HG02981 (cell line): ENCODE measurements around the gene LYL1.

ENCODE experiments used
- ATAC-seq: cut with Tn5 transposase; IDR thresholded peaks from one replicate; pipeline ENCODE4 v1.9.1; 2021; ENCODE audit warnings: mild to moderate bottlenecking, moderate library complexity; ENCODE audit not compliant: unreplicated experiment

The LYL1 gene

DNA sequence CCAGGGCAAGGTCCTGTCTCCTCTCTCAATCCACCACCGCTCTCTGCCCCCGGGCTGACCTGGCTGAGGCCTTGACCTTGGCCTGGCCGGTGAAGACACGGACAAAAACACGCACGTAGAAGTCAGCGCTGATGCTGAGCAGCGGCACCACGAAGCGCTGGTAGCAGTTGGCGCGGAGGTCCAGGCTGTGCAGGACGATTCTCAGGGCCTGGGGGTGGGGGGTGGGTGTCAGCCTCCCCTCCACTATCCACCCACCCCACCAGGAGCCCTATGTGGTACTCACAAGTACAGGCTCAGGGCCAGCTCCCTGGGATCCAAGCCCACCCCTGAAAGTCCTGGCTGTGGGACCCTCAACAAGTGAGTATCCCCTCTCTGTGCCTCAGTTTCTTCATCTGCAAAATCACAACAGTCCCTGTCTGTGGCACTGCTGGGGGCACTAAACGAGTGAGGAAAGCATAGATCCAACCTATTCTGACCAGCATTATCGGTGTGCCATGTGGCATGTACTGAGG lies 7.5 kb upstream of the LYL1 start:
- ATAC-seq: no peak

DNA sequence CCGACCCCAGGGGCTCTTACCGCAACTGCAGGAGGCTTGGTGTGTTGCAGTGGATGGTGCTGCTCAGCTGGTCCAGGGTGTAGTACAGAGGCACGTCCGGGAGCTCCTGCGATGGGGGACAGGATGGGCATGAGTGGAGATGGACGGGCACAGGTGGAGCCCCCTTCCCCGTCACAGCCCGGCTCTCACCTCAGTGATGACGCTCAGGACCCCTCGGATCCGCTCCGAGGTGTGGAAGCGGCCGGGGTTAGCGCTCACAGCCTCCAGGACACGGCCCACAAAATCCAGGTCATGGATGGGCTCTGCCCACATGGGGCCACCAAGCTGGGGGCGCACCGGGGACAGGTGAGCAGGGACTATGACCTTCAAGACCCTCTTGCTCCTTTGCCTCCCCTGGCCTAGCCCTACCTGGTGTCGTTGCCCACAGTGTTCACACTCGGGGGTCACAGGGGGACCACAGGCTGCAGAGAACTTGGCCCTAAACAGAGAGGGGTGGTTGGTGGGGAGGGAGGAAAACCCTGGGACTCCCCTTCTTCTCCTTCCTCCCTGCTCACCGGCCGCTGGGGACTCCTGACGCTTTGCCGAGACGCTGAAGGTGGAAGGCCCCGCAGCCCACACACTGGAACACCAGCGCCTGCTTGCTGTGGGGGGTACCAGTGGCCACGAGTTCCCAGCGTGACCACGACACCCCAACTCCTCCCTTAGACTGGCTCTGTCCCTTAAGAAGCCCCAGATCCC lies 6.9 kb upstream of the LYL1 start:
- no peak for ATAC-seq

DNA sequence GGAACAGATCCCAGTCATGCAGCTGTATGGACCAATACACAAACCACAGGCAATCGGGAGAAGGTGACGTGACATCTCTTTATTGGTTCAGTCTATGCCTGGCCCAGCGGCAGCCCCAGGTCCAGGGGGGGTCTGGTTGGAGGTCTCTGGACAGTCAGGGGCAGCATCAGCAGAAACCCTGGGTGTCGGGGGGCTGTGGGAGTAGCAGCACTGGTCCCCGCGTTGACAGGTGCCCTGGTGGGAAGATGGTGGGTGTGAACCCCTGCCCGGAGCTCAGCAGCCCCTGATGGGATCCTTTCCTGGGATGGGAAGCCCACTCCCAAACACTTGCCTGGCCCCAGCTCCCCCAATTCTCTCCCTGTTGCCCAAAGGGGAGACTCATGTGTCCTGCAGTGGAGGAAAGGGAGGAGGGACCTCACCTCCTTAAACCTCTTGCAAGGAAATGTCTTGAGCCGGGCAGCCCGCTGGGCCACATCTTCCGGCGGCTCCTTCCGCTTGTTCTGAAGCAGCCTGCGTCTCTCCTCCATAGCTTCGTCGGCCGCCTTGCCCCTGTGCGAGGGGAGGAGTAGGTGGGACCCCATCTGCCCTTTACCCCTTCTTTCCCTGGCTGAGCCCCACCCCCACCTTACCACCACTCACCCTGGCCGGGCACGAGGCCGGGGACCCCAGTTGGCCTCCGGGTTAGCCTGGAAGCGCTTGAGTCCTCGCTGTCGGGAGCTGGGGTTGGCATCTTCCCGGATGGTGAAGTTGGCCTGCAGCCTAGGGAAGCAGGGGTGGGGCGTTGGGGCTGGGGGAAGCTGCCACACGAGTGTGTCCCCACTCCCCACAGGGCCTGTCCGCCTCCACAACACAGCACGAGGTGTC lies 2.4 kb upstream of the LYL1 start:
- ATAC-seq: no peak

DNA sequence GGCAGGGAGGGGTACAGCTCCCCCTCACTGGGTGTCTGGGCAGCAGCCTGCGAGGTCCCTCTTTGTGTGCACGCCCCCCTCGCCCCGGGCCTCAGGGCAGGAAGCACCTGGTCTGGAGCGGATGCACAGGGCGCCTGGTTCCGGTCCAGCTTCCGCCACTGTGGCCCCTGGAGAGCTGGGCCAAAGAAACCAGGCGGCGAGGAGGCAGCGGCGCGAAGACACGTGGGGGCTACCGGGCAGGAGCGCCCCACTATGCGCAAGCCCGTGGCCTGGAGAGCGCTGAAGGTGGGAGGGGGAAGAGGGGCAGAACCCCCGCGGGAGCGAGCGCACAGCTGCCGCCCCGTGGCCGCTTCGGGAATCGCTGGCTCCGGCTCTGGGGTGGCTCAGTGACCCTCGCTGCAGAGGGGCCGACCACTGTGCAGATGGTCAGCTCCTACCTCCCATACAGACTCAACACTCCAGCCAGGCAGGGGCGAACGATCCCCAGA lies 1.7 kb upstream of the LYL1 start:
- ATAC-seq: no peak

DNA sequence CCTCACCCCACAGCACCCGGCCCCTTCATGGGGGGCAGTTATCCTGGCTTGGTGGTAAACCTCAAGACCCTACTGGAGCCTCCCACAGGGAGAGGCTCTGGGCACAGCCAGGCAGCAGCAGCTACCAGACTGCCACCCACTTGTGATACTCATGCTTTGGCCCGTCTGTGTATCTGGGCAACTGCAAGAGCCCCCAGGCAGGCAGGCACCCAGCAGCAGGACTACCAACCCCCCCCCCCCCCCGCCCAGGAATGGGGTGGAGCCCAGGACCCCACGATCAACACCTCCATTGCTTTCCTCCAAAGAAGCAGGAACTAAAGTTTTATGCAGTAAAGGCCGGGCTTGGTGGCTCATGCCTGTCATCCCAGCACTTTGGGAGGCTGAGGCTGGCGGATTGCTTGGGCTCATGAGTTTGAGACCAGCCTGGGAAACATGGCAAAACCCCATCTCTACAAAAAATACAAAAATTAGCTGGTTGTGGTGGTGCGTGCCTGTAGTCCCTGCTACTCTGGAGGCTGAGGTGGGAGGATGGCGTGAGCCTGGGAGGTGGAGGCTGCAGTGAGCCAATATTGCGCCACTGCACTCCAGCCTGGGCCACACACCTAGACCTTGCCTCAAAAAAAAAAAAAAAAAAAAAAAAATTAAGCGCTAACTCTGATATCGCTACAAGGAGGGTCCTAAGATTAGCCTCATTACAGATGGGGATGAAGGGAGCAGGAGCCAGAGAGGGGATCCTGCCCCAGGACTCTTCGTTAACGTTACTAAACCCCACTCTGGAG lies 1.1 kb upstream of the LYL1 start:
- ATAC-seq: no peak

DNA sequence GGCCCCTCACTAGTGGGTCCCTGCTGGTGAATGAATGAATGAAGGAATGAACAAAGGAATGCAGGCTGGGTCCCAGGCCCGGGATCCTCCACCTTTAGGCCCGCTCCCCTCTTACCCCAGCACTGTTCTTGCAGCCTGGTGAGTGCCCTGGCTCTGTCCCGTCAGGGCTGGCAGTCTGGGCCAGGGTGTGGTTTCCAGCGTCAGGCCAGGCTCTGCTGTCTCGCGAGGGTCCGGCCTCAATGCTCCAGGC lies 317 bp downstream of the LYL1 start:
- ATAC-seq: no peak

DNA sequence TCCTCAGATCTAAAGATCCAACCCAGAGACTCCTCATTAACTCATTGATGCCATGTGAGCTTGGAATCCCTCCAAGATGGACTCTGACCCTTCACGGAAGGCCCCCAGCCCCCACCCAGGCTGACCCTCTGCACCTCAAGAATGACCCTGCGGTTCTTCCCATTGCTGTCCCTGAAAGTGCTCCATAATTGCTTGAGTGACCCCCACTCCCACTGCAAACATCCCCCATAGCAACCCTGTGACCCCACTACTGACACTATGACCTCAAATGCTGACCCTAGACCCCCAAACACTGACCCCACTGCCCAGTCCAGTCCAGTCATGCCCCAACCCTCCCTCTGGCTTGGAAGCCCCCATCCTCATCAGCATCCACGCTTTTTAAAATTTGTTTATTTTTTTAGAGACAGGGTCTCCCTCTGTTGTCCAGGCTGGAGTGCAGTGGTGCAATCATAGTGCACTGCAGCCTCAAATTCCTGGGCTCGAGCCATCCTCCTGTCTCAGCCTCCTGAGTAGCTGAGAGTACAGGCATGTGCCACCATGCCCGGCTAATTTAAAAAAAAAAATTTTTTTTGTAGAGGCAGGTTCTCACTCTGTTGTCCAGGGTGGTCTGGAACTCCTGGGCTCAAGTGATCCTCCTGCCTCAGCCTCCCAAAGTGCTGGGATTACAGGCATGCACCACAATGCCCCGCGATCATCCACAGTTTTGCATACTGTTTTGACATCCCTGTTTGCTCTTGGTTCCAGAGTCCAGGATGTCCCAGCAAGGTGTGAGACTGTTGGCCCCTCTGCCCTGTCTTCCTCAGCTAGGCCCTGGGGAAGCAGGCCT lies 855 bp downstream of the LYL1 start:
- ATAC-seq: no peak

DNA sequence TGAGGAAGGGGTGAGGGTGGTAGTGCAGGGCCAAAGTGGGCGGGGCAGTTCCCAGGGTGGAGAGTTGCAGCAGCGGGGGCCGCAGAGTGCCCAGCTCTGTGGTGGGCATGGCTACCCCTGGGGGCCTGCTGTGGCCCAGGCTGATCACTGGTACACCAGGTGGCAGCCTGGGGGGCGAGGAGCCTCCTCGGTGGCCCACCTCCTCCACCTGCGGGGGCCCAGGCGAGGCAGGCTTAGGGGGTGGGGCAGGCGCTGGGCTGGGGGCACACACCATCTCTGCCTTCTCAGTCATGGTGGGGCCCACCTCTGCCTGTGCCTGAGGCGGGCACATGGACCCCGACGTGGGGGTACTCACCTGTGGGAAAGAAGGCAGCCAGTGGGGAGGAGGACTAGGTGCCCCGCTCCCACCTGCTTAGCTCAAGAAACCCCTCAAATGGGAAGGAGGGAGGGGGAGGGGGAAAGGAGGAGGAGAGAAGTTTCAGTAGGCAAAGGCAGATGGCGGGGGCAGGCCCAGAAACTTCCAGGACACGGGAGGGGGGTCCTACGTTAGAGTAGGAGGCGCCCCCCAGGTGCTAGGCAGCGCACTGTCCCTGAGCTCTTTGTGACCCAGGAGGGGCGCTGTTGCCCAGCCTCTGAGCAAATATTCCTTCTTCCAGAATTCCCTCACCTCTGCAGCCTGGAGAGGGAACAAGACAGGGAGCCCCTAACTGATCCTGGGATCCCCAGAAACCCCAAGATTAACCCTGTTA lies 1.6 kb downstream of the LYL1 start:
- ATAC-seq: no peak

DNA sequence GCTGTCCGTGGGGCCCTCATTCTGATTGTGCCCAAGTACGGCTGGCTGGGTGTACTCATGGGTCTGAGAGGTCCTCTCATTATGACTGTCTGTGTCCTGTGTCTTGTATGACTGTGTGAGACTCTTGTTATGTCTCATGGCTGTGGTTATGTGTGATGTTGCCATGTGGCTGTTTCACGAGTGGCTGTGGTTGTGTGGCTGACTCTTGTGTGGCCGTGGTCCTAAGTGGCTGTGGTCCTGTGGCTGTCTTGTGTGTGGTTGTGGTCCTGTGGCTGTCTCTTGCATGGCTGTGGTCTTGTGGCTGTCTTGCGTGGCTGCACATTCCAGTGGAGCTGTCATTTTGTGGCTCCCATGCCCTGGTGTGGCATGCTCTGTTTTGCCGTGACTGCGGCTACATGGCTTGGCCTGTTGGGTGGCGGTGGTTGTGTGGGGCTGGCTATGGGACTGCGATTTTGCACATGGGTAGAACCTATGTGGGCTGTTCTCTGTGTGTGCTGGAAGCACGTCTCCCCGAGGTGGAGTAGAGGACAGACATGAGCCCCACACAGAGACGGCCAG lies 2.5 kb downstream of the LYL1 start:
- no peak for ATAC-seq

DNA sequence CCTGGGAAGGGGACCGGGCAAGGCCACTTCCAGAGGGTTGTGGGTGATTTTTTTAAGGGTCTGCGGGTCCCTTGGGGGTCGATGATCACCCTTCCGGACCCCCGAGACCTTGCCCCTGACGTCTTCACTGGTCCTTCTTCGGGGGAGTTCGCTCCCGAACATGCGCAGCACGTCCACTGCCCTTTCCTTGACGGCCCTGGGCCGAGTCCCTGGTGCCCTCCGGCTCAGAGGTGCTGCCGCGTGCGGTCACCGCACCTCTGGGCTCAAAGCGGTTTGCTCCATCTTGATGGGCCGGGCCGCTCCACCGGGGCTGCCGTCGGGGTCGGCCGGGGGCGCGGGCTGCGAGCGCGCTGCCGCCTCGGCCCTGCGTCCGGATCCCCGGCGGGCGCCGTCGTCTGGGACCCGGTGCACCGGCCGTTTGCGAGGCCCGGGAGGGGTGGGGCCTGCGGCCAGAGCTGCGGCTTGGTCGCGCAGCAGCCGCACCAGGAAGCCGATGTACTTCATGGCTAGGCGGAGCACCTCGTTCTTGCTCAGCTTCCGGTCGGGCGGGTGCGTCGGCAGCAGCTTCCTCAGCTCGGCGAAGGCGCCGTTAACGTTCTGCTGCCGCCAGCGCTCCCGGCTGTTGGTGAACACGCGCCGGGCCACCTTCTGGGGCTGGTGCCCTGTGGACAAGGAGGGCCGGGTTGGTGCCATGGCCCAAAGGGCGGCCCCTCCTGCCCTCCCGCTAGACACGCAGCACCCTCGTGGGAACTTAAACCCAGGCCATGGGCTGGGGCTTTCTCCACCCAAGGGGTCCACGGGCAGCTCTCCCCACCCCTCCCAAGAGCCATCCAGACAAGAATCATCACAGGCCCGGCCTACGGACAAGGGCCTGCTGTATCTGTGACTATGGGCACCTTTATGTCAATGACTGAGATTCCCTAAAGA lies 3.3 kb downstream of the LYL1 start:
- no peak for ATAC-seq

DNA sequence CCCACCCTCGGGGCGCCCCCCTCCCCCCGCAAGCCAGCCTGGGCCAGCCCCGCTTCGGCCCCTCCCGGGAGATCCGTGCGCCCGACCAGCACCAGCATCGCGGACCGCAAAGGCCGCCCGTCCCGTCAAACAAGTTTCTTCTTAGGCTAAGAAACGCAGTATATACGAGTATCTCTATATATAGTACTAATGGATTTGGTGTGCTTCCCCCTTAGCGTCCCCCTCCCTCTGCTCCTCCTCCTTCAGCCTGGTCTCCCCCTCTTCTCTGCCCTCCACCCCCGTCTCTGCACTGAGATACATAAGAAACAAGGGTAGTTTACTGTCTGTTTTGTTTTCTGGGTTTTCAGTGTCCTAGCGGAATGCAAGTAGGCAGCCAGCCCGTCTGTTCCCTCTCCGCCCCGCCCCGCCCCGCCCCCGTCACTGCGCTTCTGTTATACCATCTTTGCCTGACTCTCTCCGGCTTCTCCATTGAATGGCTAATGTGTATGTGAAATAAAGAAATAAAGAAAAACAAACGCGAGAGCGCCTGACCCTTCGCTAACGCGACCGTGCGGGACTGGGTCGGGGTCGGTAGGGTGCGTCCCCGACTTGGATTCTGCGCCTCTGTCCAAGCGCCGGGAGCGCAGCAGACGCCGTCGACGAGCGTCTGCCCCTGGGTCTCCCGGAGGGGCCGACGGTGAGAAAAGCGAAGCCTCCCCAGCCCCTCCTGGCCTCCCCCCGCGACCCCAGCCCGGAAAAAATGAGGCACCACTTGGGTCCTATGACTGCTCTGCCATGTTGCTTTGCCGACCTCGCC lies 4.2 kb downstream of the LYL1 start:
- no peak for ATAC-seq

DNA sequence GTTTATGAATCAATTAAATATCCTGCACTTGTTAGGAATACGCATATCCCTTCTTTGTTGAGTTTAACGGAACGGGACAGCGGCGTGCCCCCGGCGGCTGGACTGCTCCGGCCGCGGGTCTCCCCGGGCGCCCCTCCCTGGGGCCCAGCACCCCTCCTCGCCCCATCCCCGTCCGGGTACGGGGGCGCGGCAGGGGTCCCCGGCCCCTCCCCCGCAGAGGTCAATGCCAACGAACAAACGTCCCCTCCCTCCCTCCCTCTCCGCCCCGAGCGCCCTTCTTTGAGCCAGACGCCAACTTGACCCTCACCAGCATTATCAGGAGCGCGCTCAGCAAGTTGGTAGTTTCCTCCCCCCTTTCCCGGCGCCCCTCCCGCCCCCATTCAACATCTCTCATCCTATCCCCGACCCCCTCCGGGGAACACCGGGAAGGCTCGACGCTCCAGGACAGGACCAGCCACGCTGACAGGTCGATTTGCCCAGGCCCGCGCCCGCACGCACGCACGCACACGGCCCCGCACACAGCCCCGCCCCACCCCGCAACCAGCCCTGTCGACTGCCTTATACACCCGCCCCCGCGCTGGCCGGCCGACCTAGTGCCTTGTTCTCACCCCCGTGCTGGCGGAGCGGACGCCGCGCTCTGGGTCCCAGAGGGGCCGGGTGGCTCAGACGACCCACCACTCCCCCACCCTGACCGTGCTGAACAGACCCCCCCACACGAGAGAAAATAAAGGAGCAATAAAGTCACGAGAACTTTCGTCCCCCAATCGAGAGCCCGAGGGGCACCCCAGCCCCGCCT lies 5.0 kb downstream of the LYL1 start:
- ATAC-seq: no peak

DNA sequence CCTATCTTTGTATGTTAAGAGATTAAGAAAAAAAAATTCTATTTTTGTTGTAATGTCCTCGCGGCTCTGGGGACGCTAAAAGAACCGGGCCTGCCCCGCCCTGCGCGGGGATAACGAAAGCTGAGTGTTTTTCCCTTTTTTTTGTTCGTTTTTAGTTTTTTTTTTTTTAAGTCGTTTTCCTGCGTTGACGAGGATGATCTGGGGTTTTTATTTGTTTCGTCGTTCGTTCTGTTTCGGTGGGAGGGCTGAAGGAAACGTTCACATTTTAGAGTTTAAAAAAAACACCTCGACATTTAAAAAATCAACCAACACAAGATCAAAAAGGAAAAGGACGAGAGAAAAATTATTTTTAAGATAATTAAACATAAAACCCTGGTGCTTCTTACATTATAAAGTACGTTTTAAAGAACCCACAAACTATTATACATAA lies 5.6 kb downstream of the LYL1 start:
- no peak for ATAC-seq

DNA sequence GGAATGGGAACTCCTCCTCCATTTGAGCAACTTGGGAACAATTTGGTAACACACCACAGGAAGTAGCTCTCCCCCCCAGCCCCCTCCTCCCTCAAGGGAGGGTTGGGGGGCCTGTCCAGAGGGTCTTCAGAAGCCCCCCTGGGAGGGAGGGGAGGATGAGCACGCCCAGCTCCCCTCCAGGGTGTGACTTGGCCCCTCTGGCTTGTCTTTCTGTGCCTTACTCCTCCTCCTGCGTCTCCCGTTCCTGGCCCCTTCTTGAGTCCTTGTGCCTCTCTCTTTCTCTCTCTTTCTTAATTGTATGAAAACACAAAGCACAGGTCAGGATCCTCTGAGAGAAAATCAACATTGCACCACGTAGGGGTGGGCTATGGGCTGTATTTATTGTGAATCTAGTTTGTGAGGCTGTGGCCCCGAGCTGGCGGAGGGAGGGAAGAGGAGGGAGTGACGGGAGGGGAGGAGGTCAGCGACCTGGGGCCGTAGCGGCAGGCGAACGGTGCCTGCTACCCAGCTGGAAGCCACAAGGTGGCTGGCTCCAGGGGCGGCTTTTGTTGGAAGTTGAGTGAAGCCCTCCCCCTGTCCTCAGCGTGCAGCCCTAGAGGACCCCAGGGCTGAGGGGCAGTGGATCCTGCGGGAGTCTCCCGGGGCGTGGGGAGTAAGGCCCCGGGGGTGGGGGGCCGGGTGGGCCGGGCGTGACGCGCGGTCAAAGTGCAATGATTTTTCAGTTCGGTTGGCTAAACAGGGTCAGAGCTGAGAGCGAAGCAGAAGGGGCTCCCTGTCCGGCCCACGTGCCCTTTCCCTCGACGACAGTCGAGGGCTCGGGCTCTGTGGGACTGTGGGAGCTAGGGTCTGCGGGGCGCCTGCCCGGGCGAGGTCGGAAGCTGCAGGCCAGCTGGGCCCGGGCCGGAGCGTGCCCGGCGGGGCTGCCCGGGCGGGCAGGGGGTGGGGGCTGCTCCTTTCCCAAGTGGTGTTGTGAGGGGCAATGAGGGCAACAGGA lies 6.4 kb downstream of the LYL1 start:
- no peak for ATAC-seq

DNA sequence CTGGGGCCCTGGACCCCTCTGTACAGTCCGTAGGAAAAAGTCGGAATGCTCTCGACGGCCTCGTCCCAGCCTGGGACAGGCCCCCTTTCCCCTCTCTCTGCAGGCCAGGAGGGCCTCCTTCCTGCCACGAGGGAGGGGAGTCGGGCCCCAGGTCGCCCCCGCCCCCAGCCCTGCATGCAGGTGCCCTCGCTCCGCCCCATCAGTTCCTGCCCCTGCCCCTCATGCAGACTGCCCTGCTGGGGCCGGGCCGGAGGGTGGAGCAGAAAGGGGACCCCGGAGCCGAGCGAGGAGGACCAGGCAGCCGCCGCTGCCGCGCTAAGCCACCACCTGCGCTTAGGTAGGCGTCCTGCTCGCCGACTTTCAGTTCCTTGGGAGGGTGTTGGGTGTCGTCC lies 7.3 kb downstream of the LYL1 start:
- ATAC-seq: no peak
